Vagina (tissue), 2 donors: ENCODE data around the gene CDC42.

ENCODE experiments used
- POLR2A ChIP-seq, 2 donors: fragments of 450-650 bp; IDR thresholded peaks; one replicate each; pipeline ENCODE4 v1.6.1; 2017; ENCODE audit warnings: antibody characterized with exemption in 2 of 2, mild to moderate bottlenecking in 2 of 2, moderate library complexity in 2 of 2
- TF ChIP-seq, protein P1 (sequence below), 3 experiments: fragments of 450-650 bp in 2 of 3; fragments of 200-600 bp in 1 of 3; sonication (generic) in 1 of 3; IDR thresholded peaks; one replicate each; pipeline ENCODE4 v1.5.1; 2017 to 2019; ENCODE audit warnings: antibody characterized with exemption in 3 of 3, mild to moderate bottlenecking in 2 of 3, moderate library complexity in 2 of 3

DNA sequence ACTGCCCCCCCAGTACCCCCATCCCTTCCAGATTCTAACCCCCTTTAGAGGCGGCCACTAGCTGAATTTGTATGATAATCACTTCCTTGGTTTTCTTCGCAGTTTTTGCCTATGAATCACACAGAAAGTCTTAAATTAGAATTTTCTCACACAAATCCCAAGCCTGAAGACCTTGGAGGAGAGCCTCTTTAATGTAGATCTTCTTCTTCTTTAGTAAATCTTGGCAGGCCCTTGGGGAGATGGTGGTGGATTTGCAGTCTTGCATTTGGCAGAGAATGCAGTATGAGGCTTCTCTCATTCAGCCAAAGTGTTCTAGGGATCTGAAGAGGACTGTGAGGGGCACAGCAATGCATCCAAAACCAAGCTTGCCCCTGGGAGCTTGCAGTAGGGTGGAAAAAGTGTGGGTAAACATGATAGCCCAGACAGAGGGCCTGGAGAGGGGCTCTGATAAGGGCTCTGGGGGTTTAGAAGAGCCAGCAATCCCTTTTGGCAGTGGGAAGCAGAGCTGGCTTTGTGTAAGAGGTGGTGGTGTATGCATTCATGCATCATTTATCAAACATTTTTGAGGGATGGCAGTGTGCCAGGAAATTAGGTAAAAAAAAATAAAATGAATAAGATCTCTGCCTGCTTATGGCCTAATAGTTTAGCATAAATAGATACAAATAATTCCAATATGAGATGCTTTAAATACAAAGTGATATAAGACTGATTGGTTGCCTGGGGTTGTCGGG lies 7.7 kb upstream of the CDC42 start:
- TF ChIP-seq, protein P1, sequence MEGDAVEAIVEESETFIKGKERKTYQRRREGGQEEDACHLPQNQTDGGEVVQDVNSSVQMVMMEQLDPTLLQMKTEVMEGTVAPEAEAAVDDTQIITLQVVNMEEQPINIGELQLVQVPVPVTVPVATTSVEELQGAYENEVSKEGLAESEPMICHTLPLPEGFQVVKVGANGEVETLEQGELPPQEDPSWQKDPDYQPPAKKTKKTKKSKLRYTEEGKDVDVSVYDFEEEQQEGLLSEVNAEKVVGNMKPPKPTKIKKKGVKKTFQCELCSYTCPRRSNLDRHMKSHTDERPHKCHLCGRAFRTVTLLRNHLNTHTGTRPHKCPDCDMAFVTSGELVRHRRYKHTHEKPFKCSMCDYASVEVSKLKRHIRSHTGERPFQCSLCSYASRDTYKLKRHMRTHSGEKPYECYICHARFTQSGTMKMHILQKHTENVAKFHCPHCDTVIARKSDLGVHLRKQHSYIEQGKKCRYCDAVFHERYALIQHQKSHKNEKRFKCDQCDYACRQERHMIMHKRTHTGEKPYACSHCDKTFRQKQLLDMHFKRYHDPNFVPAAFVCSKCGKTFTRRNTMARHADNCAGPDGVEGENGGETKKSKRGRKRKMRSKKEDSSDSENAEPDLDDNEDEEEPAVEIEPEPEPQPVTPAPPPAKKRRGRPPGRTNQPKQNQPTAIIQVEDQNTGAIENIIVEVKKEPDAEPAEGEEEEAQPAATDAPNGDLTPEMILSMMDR (IDR thresholded peaks at IDR 0.05): no peak
- TF ChIP-seq POLR2A (IDR thresholded peaks at IDR 0.05): no peak
